Activated naive CD4-positive, alpha-beta T cell treated with anti-CD3 and anti-CD28 coated beads, Interleukin-2, amount 10 ng/mL, durations not matched to agents 7 days and 5 days (primary cell): ENCODE measurements around the gene MAP2K5.

Experiments used
- CTCF ChIA-PET: fragments of 350-600 bp; sonication (Branson Sonifier 250); formaldehyde crosslinking; loops from one replicate; lab custom pipeline; 2021; ENCODE audit warnings: antibody characterized with exemption; lab: Charles Lee
- DNase-seq: peaks from one replicate; pipeline ENCODE4 v3.0.0-alpha.2; 2020
- H3K27ac Mint-ChIP-seq: one replicate; pipeline ENCODE4 v1.8.0; 2021; ENCODE audit warnings: mild to moderate bottlenecking, moderate library complexity, mixed read lengths
- H3K27me3 Mint-ChIP-seq: one replicate; pipeline ENCODE4 v1.8.0; 2021; ENCODE audit warnings: mild to moderate bottlenecking, mixed read lengths
- H3K36me3 Mint-ChIP-seq: one replicate; pipeline ENCODE4 v1.8.0; 2021; ENCODE audit warnings: mixed read lengths
- H3K4me1 Mint-ChIP-seq: one replicate; pipeline ENCODE4 v1.8.0; 2021; ENCODE audit warnings: mixed read lengths
- H3K4me3 Mint-ChIP-seq: one replicate; pipeline ENCODE4 v1.8.0; 2021; ENCODE audit warnings: mild to moderate bottlenecking, moderate library complexity, mixed read lengths
- H3K9me3 Mint-ChIP-seq: one replicate; pipeline ENCODE4 v1.8.0; 2021; ENCODE audit warnings: mixed read lengths

The MAP2K5 gene

GRCh38 chr15:67542420-67543347 is at the start of gene MAP2K5:
TSS of gene MAP2K5 (plus strand) at chr15:67542703. CDS start at chr15:67543336, 633 bp downstream.
- Mint-ChIP-seq H3K27me3 (no peaks in the 10 kb centered on the region), H3K4me1 (peaks cover 57% of the 10 kb centered on the region), H3K27ac (peak within 1 kb of the TSS; percentile 97), H3K4me3 (peak within 1 kb of the TSS; percentile 80), H3K9me3 (no peaks in the 10 kb centered on the region), H3K36me3 (peaks cover 18% of the 10 kb centered on the region)
- peak; percentile 89 for DNase-seq
- CTCF ChIA-PET: interaction anchor here (0.7 kb wide), 1 partner anchor 289 kb away, joined by 3 read pairs; no protein-coding TSS in a partner anchor

GRCh38 chr15:67495585-67495984 is 46.9 kb upstream of the MAP2K5 start:
- no peaks in the 10 kb centered on the region for H3K27me3 Mint-ChIP-seq
- H3K4me1 Mint-ChIP-seq: no peaks in the 10 kb centered on the region
- H3K9me3 Mint-ChIP-seq: no peaks in the 10 kb centered on the region
- H3K27ac Mint-ChIP-seq: no peak overlapping the region
- H3K36me3 Mint-ChIP-seq: no peaks in the 10 kb centered on the region
- CTCF ChIA-PET: interaction anchor here (1.3 kb wide), 1 partner anchor 39 kb away, joined by 5 read pairs; no protein-coding TSS in a partner anchor
- no peak for DNase-seq
- no peak overlapping the region for H3K4me3 Mint-ChIP-seq

- no peak for DNase-seq
These were observed 41.2 kb upstream of the MAP2K5 start for GRCh38 chr15:67501177-67501835.

GRCh38 chr15:67501836-67502461 is 40.6 kb upstream of the MAP2K5 start:
- Mint-ChIP-seq H3K27me3 (no peaks in the 10 kb centered on the region), H3K9me3 (no peaks in the 10 kb centered on the region), H3K36me3 (no peaks in the 10 kb centered on the region), H3K4me1 (no peaks in the 10 kb centered on the region), H3K27ac (no peak overlapping the region), H3K4me3 (no peak overlapping the region)
- CTCF ChIA-PET: interaction anchor here (0.8 to 2.3 kb wide), 6 partner anchors 42 to 336 kb away, joined by 3 to 8 read pairs (median 4); no protein-coding TSS in a partner anchor
- DNase-seq: no peak

More at GRCh38 chr15:67501177-67501835, 41.2 kb upstream of the MAP2K5 start:
- Mint-ChIP-seq H3K9me3 (no peaks in the 10 kb centered on the region), H3K27ac (no peak overlapping the region), H3K4me1 (no peaks in the 10 kb centered on the region), H3K36me3 (no peaks in the 10 kb centered on the region), H3K27me3 (no peaks in the 10 kb centered on the region), H3K4me3 (no peak overlapping the region)
- CTCF ChIA-PET: interaction anchor here (0.6 to 2.3 kb wide), 8 partner anchors 42 to 554 kb away, joined by 3 to 8 read pairs (median 4); no protein-coding TSS in a partner anchor

GRCh38 chr15:67504056-67504455 is 38.4 kb upstream of the MAP2K5 start:
- no peak overlapping the region for H3K4me3 Mint-ChIP-seq
- no peak for DNase-seq
- H3K36me3 Mint-ChIP-seq: no peaks in the 10 kb centered on the region
- H3K9me3 Mint-ChIP-seq: no peaks in the 10 kb centered on the region
- H3K4me1 Mint-ChIP-seq: no peaks in the 10 kb centered on the region
- CTCF ChIA-PET: interaction anchor here (1.0 kb wide), 1 partner anchor 333 kb away, joined by 4 read pairs; no protein-coding TSS in a partner anchor
- no peak overlapping the region for H3K27ac Mint-ChIP-seq
- no peaks in the 10 kb centered on the region for H3K27me3 Mint-ChIP-seq

- H3K27me3 Mint-ChIP-seq: no peaks in the 10 kb centered on the region
- no peak for DNase-seq
- H3K27ac Mint-ChIP-seq: no peak overlapping the region
- H3K9me3 Mint-ChIP-seq: no peaks in the 10 kb centered on the region
- no peak overlapping the region for H3K4me3 Mint-ChIP-seq
- CTCF ChIA-PET: no interaction called here
- H3K36me3 Mint-ChIP-seq: no peaks in the 10 kb centered on the region
- H3K4me1 Mint-ChIP-seq: no peaks in the 10 kb centered on the region
These were observed 37.7 kb upstream of the MAP2K5 start for GRCh38 chr15:67504796-67505195.

GRCh38 chr15:67505675-67506572 is 36.6 kb upstream of the MAP2K5 start:
- Mint-ChIP-seq H3K4me1 (no peaks in the 10 kb centered on the region), H3K4me3 (no peak overlapping the region), H3K27ac (no peak overlapping the region), H3K27me3 (no peaks in the 10 kb centered on the region), H3K9me3 (no peaks in the 10 kb centered on the region), H3K36me3 (no peaks in the 10 kb centered on the region)
- CTCF ChIA-PET: no interaction called here
- DNase-seq: no peak

- Mint-ChIP-seq H3K27ac (no peak overlapping the region), H3K4me1 (no peaks in the 10 kb centered on the region), H3K4me3 (no peak overlapping the region), H3K27me3 (no peaks in the 10 kb centered on the region), H3K36me3 (no peaks in the 10 kb centered on the region), H3K9me3 (no peaks in the 10 kb centered on the region)
- DNase-seq: no peak
- CTCF ChIA-PET: no interaction called here
These were observed 35.4 kb upstream of the MAP2K5 start for GRCh38 chr15:67506775-67507747.

- CTCF ChIA-PET: interaction anchor here (0.5 kb wide), 1 partner anchor 103 kb away, joined by 3 read pairs; no protein-coding TSS in a partner anchor
- Mint-ChIP-seq H3K4me3 (no peak overlapping the region), H3K4me1 (no peaks in the 10 kb centered on the region), H3K27me3 (no peaks in the 10 kb centered on the region), H3K9me3 (no peaks in the 10 kb centered on the region), H3K36me3 (peaks cover 8% of the 10 kb centered on the region), H3K27ac (no peak overlapping the region)
- DNase-seq: no peak
These were observed 34.1 kb upstream of the MAP2K5 start for GRCh38 chr15:67508407-67508806.

- no peak for DNase-seq
- CTCF ChIA-PET: no interaction called here
- H3K36me3 Mint-ChIP-seq: peaks cover 8% of the 10 kb centered on the region
- no peaks in the 10 kb centered on the region for H3K9me3 Mint-ChIP-seq
- H3K27ac Mint-ChIP-seq: no peak overlapping the region
- no peak overlapping the region for H3K4me3 Mint-ChIP-seq
- H3K27me3 Mint-ChIP-seq: no peaks in the 10 kb centered on the region
- no peaks in the 10 kb centered on the region for H3K4me1 Mint-ChIP-seq
These were observed 32.6 kb upstream of the MAP2K5 start for GRCh38 chr15:67509918-67510317.

- peaks cover 8% of the 10 kb centered on the region for H3K36me3 Mint-ChIP-seq
- CTCF ChIA-PET: no interaction called here
- H3K9me3 Mint-ChIP-seq: no peaks in the 10 kb centered on the region
These were observed 31.8 kb upstream of the MAP2K5 start for GRCh38 chr15:67510597-67511190.

GRCh38 chr15:67511606-67512005 is 30.9 kb upstream of the MAP2K5 start:
- peaks cover 8% of the 10 kb centered on the region for H3K36me3 Mint-ChIP-seq
- H3K27me3 Mint-ChIP-seq: no peaks in the 10 kb centered on the region
- no peak for DNase-seq
- no peak overlapping the region for H3K4me3 Mint-ChIP-seq
- no peaks in the 10 kb centered on the region for H3K9me3 Mint-ChIP-seq
- CTCF ChIA-PET: no interaction called here
- no peaks in the 10 kb centered on the region for H3K4me1 Mint-ChIP-seq
- H3K27ac Mint-ChIP-seq: no peak overlapping the region

More at GRCh38 chr15:67510597-67511190, 31.8 kb upstream of the MAP2K5 start:
- H3K4me3 Mint-ChIP-seq: no peak overlapping the region
- H3K27ac Mint-ChIP-seq: no peak overlapping the region
- H3K27me3 Mint-ChIP-seq: no peaks in the 10 kb centered on the region
- no peaks in the 10 kb centered on the region for H3K4me1 Mint-ChIP-seq
- DNase-seq: no peak
